Skin epidermis (tissue), 12 donors: Measurements from ENCODE around the gene PDE10A.

Source experiments
- H3K27ac ChIP-seq, 21 experiments: fragments of 200-600 bp; sonication (generic) in 11 of 21; one replicate each; pipeline ENCODE4 v1.5.0; 2020; ENCODE audit warnings: mild to moderate bottlenecking in 3 of 21, inconsistent platforms in 2 of 21, moderate library complexity in 2 of 21
- H3K4me3 ChIP-seq, 7 experiments: fragments of 200-600 bp; sonication (generic) in 2 of 7; one replicate each; pipeline ENCODE4 v1.5.0; 2020; ENCODE audit warnings: inconsistent platforms in 2 of 7, mild to moderate bottlenecking in 2 of 7, moderate library complexity in 1 of 7

The PDE10A gene

GRCh38 chr6:165662749-165663376, at the start of gene PDE10A:
TSS of gene PDE10A (minus strand) at chr6:165663241. CDS start at chr6:165662811, 430 bp downstream.
- peak within 1 kb of the TSS in 6 of 21 experiments; percentile 3 to 68 (median 15) for H3K27ac ChIP-seq
- H3K4me3 ChIP-seq, result peak within 1 kb of the TSS; percentile 25 to 46 (median 42)

GRCh38 chr6:165708985-165709576, 46.0 kb upstream of the PDE10A start:
- Histone ChIP-seq H3K27ac (no peak overlapping the region), H3K4me3 (no peak overlapping the region)

DNA sequence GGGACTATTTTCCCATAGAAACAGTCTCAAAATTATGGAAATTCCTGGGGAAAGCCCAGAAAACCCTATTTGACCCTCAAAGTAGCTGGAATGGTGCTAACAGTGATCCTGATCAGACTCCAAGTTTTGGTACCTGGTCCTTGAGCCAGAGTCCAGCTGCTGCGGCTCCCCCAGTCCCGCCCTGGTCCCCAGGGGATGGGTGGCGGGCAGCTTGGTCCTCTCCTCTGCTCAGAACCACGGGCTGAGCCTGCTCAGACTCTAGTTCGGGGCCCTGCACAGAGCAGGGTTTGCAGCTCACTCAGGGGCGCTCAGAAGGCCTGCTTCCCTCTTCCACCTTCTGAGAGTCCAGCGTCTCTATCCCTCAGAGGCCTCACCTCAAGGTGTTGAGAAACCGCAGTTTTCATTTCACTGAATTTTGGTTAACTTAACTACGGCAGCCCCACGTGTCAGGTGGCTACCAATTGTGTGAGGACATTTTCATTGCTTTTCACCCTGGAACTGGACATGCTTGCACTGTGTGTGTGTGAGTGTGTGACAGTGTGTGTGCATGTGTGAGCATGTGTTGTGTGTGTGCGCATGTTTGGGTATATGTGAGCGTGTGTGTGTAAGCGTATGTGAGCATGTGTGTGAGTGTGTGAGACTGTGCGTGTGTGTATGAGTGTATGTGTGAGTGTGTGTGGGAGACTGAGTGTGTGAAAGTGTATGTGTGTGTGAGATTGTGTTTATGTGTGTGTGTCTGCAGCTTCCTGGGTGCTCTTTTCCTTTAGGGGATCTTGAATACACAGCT, 44.2 kb upstream of the PDE10A start:
- no peak overlapping the region for H3K27ac ChIP-seq
- no peak overlapping the region for H3K4me3 ChIP-seq

DNA sequence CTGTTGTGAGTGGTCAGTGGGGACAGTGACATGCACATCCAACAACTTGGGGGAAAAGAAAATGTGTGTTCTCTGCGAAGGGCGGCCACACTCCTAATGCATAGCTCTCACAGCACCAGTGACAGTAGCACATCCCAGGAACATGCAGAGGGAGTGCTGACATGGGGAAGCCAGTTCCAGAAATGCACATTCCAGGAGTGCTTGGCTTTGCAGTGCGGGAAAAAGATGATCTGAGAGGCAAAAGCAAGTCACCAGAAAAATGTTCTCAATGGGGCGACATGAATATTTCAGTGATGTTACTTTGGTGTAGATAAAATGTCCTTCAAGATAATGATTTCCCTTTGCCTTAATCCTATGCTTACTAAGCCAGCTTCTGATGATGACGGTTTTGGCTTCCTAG, 42.9 kb upstream of the PDE10A start:
- H3K4me3 ChIP-seq, result no peak overlapping the region
- no peak overlapping the region for H3K27ac ChIP-seq

DNA sequence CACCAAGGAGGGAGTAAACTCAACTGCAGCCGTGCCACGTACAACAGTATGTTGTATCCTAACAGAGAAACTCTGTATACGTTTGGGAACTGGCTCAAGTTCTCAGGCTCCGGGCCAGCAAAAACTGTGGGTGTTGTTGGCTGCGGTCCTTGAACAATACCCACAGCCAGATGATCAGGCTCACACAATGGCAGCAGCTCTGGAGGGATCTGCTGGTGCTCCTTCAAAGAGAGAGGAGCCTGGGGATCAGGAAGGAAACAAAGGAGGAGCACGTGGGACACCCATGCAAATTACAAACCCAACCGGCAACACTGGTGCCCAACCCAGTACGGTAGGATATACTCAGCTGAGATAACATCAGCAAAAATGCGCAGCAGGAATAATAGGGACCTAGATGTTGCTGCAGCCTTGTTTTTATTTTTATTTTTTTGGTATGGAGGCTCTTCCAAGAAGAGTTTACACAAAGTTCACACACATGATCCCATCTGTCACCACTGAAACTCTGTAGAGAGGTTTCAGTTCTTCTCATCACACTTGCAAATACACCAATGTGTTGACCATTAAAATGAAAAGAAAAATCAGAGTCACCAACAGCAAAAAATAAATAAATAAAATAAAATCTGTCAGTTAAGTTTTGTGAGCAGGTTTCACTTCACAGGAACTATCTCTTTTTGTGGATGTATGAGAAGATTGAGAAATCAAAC, 41.2 kb upstream of the PDE10A start:
- H3K27ac ChIP-seq, result no peak overlapping the region
- H3K4me3 ChIP-seq, result no peak overlapping the region

- Histone ChIP-seq H3K4me3 (no peak overlapping the region), H3K27ac (no peak overlapping the region)
Measured at GRCh38 chr6:165702669-165703068, 39.6 kb upstream of the PDE10A start.

DNA sequence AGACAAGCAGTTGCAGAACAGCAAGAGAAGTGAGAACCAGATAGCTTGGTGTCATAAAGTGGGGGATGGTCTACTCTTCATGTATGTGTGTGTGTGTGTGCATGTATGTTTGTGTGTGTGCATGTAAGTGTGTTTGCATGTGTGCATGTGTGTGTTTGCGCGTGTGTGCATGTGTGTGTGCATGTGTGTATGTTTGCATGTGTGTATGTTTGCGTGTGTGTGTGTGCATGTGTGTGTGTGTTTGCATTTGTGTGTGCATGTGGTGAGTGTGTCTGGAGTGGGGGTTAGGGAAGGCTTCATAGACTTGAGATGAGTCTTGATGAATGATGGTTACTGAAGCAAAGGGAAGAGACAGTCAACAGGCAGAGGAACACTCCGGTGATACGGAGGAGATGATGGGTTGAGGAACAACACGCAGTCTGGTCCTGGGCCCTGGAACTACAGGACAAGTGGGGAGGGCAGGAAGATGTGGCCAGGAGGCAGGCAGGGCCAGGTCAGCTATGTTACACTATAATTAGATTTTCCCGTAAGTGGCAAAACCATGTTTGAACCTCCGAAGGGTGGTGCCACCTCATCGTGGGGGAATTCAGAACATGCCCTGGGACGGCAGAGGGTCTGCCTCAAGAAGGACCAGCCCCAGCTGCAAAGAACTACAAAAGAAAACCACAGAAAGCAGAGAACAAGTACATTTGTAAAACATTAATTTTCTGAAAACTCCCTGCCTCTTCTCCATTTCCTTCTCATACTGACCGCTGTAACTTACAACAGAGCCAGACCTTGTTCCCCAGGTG, 38.7 kb upstream of the PDE10A start:
- no peak overlapping the region for H3K27ac ChIP-seq
- no peak overlapping the region for H3K4me3 ChIP-seq

DNA sequence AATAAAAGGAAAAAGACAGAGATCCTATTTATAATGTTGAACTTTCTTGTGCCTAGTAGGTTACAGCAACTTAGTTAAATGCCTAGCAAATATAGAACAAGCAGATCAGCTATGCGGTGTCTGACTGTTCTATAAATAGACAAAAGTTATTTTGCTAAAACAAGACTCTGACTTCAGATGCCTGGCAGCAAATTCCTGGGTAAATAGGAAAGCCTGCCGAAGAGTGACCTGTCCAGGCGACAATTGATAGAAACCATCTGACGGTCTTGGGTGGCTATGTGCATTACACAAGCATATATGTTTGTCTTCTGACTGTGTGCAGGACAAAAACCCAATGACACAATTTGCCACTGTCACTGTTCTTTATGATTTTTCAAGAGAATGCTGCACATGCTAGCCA, 38.0 kb upstream of the PDE10A start:
- no peak overlapping the region for H3K27ac ChIP-seq
- H3K4me3 ChIP-seq, result no peak overlapping the region

DNA sequence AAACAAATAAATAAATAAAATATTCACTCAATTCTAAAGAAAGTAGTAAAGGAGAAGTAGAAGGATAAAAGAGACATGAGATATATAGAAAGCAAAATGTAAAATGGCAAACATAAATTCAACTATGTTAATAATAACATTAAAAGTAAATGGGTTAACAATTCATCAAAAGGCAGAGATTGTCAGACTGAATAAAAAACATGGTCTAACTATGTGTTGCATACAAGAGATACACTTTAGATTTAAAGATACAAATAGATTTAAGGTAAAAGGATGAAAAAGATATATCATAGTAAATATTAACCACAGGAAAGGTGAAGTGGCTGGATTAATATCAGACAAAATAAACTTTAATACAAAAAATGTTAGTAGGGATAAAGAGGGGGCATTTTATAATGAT, 35.8 kb upstream of the PDE10A start:
- Histone ChIP-seq H3K27ac (no peak overlapping the region), H3K4me3 (no peak overlapping the region)

GRCh38 chr6:165697171-165697570, 34.1 kb upstream of the PDE10A start:
- Histone ChIP-seq H3K4me3 (no peak overlapping the region), H3K27ac (no peak overlapping the region)

GRCh38 chr6:165695722-165696515, 32.9 kb upstream of the PDE10A start:
- Histone ChIP-seq H3K27ac (no peak overlapping the region), H3K4me3 (no peak overlapping the region)

GRCh38 chr6:165694296-165694695, 31.3 kb upstream of the PDE10A start:
- Histone ChIP-seq H3K4me3 (no peak overlapping the region), H3K27ac (no peak overlapping the region)

DNA sequence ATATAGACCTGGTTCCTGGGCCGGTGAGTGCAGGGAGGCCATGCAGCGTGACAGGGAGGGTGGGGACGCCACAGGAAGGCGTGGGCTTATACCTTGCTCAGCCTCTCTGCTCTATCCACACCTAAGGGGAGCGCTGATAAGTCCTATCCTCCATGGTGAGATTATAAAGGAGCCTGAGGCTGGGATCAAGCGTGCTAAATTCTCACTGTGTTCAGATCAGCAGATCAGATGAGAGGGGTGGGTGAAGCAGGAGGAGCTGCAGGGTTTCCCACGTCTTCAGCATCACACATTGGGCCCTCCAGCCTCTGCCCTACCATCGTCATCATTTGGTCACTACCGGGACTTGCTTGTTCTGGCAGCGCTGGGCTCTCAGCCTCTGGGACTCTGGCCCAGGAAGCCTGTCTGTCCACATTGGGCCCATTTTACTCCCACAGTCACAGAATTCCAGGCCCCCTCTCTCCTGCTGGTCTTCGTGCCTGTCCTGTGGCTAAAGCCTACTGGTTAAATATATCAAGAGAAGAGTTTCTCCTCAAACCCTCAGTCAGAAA, 29.1 kb upstream of the PDE10A start:
- Histone ChIP-seq H3K4me3 (no peak overlapping the region), H3K27ac (no peak overlapping the region)

DNA sequence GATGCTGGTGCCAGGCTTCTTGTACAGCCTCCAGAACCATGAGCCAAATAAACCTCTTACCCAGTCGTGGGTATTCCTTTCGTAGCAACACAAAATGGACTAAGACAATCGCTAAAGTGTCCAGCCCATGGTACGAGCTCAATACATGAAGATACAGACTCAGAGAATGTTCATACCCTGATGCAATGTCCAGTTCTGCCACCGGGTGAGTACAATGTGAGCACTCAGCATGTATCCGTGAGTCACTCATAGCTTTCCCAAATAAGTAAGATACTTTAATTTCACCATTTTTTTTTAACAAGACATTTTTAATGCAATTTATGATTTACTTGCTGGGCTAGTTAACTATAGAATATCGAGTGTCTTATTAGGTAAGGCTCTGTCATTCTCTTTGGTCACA, 26.7 kb upstream of the PDE10A start:
- Histone ChIP-seq H3K27ac (no peak overlapping the region), H3K4me3 (no peak overlapping the region)

GRCh38 chr6:165686596-165687365, 23.7 kb upstream of the PDE10A start:
- no peak overlapping the region for H3K4me3 ChIP-seq
- H3K27ac ChIP-seq, result no peak overlapping the region

GRCh38 chr6:165685302-165685701, 22.3 kb upstream of the PDE10A start:
- no peak overlapping the region for H3K27ac ChIP-seq
- H3K4me3 ChIP-seq, result no peak overlapping the region

DNA sequence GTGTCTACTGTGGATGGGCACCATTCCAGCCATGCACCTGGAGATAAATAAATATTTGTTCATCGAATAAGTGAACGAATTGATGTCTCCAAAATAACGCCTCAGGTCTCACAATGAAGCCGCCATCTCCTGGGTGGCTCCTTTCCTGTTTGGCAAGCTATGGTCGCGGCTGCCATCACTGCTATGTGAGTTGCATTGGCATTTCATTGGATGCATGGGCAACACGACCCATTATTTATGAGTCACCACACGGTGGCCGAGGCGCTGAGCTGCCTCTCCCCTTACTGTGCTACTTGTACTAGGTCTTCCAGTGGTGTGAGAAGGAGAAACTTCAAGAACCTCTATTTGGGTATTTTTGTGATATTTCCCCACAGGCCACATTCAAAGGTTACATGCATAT, 21.3 kb upstream of the PDE10A start:
- Histone ChIP-seq H3K4me3 (no peak overlapping the region), H3K27ac (no peak overlapping the region)

DNA sequence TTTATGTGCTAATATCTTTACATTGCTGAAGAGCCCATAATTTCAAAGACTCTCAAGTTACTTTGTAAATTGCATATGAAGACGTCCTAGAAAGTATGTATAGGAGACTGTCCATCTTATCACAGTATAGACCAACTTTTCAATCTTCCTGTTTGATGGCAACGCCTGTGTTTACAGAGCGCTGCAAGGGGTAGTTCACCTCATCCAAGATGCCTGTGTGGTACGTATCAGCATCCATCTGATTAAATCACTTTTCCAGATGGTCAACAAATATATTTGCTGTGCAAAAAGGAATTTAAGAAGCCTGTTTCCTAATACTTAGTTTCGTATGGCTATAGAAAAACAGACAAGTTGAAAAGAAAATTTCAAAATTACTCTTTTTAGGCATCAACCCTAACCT, 17.9 kb upstream of the PDE10A start:
- H3K4me3 ChIP-seq, result no peak overlapping the region
- no peak overlapping the region for H3K27ac ChIP-seq
